Endothelial cell of umbilical vein (primary cell): ENCODE measurements around the gene CTNNA2.

Source experiments
- CTCF ChIP-seq, 2 donors: IDR thresholded peaks; 1 replicate in 1 of 2; 2 replicates in 1 of 2; pipeline ENCODE4 v1.5.1; 2011; ENCODE audit warnings: low read length in 2 of 2, mild to moderate bottlenecking in 2 of 2, moderate library complexity in 2 of 2, control low read depth in 1 of 2, inconsistent platforms in 1 of 2, low read depth in 1 of 2; ENCODE audit not compliant: insufficient read depth in 1 of 2; ENCODE audit errors: extremely low read depth in 1 of 2
- EZH2 ChIP-seq: IDR thresholded peaks from 2 replicates; pipeline ENCODE4 v1.6.1; 2012; ENCODE audit warnings: borderline replicate concordance, low read depth, mild to moderate bottlenecking, moderate library complexity, low read length, inconsistent platforms; ENCODE audit not compliant: severe bottlenecking
- FOS ChIP-seq: IDR thresholded peaks from 2 replicates; pipeline ENCODE4 v1.6.1; 2011; ENCODE audit warnings: mild to moderate bottlenecking, low read length, moderate library complexity, borderline replicate concordance; ENCODE audit not compliant: insufficient read depth
- MAX ChIP-seq: IDR thresholded peaks from 2 replicates; pipeline ENCODE4 v1.6.1; 2011; ENCODE audit not compliant: insufficient read depth, insufficient read length
- MYC ChIP-seq: IDR thresholded peaks from one replicate; pipeline ENCODE4 v1.6.1; 2011; ENCODE audit warnings: mild to moderate bottlenecking, low read depth, low read length
- POLR2A ChIP-seq: IDR thresholded peaks from 2 replicates; pipeline ENCODE4 v1.6.1; 2012; ENCODE audit warnings: low read depth, mild to moderate bottlenecking, control low read depth, low read length
- POLR2AphosphoS5 ChIP-seq: IDR thresholded peaks from 2 replicates; pipeline ENCODE4 v1.6.1; 2012; ENCODE audit warnings: low read depth, mild to moderate bottlenecking, control low read depth, low read length, moderate library complexity; ENCODE audit not compliant: insufficient read depth

GRCh38 chr2:80071941-80072340 lies 559.1 kb downstream of the CTNNA2 start:
- TF ChIP-seq POLR2A: no peak
- TF ChIP-seq CTCF (IDR thresholded peaks at IDR 0.05; ENCODE audit: extremely low read depth in 1 of 2, insufficient read depth in 1 of 2, low read depth in 1 of 2, low read length in 2 of 2): no peak
- TF ChIP-seq FOS: no peak
- TF ChIP-seq MYC: no peak
- TF ChIP-seq EZH2: no peak
- TF ChIP-seq MAX: no peak
- TF ChIP-seq POLR2AphosphoS5: no peak
